ENCODE data around the gene ABHD16A.

The ABHD16A gene

DNA sequence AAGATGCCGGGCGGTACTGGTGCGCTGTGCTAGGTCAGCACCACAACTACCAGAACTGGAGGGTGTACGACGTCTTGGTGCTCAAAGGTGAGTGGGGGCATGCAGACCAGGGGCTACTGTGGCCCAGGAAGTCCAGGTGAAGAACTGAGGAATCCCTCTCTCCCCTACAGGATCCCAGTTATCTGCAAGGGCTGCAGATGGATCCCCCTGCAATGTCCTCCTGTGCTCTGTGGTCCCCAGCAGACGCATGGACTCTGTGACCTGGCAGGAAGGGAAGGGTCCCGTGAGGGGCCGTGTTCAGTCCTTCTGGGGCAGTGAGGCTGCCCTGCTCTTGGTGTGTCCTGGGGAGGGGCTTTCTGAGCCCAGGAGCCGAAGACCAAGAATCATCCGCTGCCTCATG lies 4.6 kb upstream of the ABHD16A start:
- no peak for TF ChIP-seq ZFP30 (CRISPR knock-in tag; IDR thresholded peaks at IDR 0.05)
- TF ChIP-seq ZFP3 (CRISPR knock-in tag; IDR thresholded peaks at IDR 0.05) = no peak
- TF ChIP-seq ESRRG (CRISPR knock-in tag; IDR thresholded peaks at IDR 0.05) = no peak
- no peak for ATAC-seq

GRCh38 chr6:31706599-31706998 lies 3.5 kb upstream of the ABHD16A start, which contains the start of gene LY6G6F:
Gene LY6G6F (plus strand): TSS chr6:31706866. CDS start chr6:31706907, 41 bp downstream.
- TF ChIP-seq PATZ1 (CRISPR knock-in tag; IDR thresholded peaks at IDR 0.05; ENCODE audit: borderline replicate concordance) = no peak
- no peak for TF ChIP-seq ZC3H10 (CRISPR knock-in tag; IDR thresholded peaks at IDR 0.05)
- no peak for TF ChIP-seq ISL1 (CRISPR knock-in tag; IDR thresholded peaks at IDR 0.05)
- ATAC-seq = no peak

GRCh38 chr6:31705931-31706330 lies 2.8 kb upstream of the ABHD16A start:
- TF ChIP-seq ZFP30 (CRISPR knock-in tag; IDR thresholded peaks at IDR 0.05) (no peak), ISL1 (CRISPR knock-in tag; IDR thresholded peaks at IDR 0.05) (no peak), ZC3H10 (CRISPR knock-in tag; IDR thresholded peaks at IDR 0.05) (no peak), GLIS3 (CRISPR knock-in tag; IDR thresholded peaks at IDR 0.05) (no peak), BACH2 (CRISPR knock-in tag; IDR thresholded peaks at IDR 0.05; ENCODE audit: borderline replicate concordance) (no peak), CREB5 (CRISPR knock-in tag; IDR thresholded peaks at IDR 0.05; ENCODE audit: low read depth) (no peak), ZNF8 (CRISPR knock-in tag; IDR thresholded peaks at IDR 0.05) (no peak), TOX (CRISPR knock-in tag; IDR thresholded peaks at IDR 0.05; ENCODE audit: borderline replicate concordance) (no peak), ZNF565 (CRISPR knock-in tag; conservative IDR thresholded peaks at IDR 0.05; ENCODE audit: low read depth) (no peak), ZFP3 (CRISPR knock-in tag; IDR thresholded peaks at IDR 0.05) (no peak), SNAI2 (CRISPR knock-in tag; IDR thresholded peaks at IDR 0.05) (no peak), RARB (CRISPR knock-in tag; IDR thresholded peaks at IDR 0.05) (no peak), OSR1 (CRISPR knock-in tag; IDR thresholded peaks at IDR 0.05) (no peak)
- TF ChIP-seq, protein P1, sequence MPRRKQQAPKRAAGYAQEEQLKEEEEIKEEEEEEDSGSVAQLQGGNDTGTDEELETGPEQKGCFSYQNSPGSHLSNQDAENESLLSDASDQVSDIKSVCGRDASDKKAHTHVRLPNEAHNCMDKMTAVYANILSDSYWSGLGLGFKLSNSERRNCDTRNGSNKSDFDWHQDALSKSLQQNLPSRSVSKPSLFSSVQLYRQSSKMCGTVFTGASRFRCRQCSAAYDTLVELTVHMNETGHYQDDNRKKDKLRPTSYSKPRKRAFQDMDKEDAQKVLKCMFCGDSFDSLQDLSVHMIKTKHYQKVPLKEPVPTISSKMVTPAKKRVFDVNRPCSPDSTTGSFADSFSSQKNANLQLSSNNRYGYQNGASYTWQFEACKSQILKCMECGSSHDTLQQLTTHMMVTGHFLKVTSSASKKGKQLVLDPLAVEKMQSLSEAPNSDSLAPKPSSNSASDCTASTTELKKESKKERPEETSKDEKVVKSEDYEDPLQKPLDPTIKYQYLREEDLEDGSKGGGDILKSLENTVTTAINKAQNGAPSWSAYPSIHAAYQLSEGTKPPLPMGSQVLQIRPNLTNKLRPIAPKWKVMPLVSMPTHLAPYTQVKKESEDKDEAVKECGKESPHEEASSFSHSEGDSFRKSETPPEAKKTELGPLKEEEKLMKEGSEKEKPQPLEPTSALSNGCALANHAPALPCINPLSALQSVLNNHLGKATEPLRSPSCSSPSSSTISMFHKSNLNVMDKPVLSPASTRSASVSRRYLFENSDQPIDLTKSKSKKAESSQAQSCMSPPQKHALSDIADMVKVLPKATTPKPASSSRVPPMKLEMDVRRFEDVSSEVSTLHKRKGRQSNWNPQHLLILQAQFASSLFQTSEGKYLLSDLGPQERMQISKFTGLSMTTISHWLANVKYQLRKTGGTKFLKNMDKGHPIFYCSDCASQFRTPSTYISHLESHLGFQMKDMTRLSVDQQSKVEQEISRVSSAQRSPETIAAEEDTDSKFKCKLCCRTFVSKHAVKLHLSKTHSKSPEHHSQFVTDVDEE (CRISPR knock-in tag; IDR thresholded peaks at IDR 0.05) = no peak
- TF ChIP-seq, protein P2, sequence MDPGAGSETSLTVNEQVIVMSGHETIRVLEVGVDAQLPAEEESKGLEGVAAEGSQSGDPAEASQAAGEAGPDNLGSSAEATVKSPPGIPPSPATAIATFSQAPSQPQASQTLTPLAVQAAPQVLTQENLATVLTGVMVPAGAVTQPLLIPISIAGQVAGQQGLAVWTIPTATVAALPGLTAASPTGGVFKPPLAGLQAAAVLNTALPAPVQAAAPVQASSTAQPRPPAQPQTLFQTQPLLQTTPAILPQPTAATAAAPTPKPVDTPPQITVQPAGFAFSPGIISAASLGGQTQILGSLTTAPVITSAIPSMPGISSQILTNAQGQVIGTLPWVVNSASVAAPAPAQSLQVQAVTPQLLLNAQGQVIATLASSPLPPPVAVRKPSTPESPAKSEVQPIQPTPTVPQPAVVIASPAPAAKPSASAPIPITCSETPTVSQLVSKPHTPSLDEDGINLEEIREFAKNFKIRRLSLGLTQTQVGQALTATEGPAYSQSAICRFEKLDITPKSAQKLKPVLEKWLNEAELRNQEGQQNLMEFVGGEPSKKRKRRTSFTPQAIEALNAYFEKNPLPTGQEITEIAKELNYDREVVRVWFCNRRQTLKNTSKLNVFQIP (CRISPR knock-in tag; IDR thresholded peaks at IDR 0.05; ENCODE audit: borderline replicate concordance, low read depth) = no peak
- ATAC-seq = no peak

- peak; percentile 45 for ATAC-seq
- no peak for TF ChIP-seq GLIS3 (CRISPR knock-in tag; IDR thresholded peaks at IDR 0.05)
- TF ChIP-seq, protein P2 (CRISPR knock-in tag; IDR thresholded peaks at IDR 0.05; ENCODE audit: borderline replicate concordance, low read depth) = no peak
- TF ChIP-seq CSRNP3 (CRISPR knock-in tag; IDR thresholded peaks at IDR 0.05) = no peak
- TF ChIP-seq OSR1 (CRISPR knock-in tag; IDR thresholded peaks at IDR 0.05) = no peak
- no peak for TF ChIP-seq ESRRG (CRISPR knock-in tag; IDR thresholded peaks at IDR 0.05)
- no peak for TF ChIP-seq ZC3H10 (CRISPR knock-in tag; IDR thresholded peaks at IDR 0.05)
- no peak for TF ChIP-seq CREB5 (CRISPR knock-in tag; IDR thresholded peaks at IDR 0.05; ENCODE audit: low read depth)
- TF ChIP-seq ARNTL (CRISPR knock-in tag; IDR thresholded peaks at IDR 0.05; ENCODE audit: borderline replicate concordance, low read depth) = no peak
- no peak for TF ChIP-seq ZNF8 (CRISPR knock-in tag; IDR thresholded peaks at IDR 0.05)
- TF ChIP-seq TOX (CRISPR knock-in tag; IDR thresholded peaks at IDR 0.05; ENCODE audit: borderline replicate concordance) = no peak
- no peak for TF ChIP-seq SNAI2 (CRISPR knock-in tag; IDR thresholded peaks at IDR 0.05)
- no peak for TF ChIP-seq ZNF70 (CRISPR knock-in tag; IDR thresholded peaks at IDR 0.05)
- no peak for TF ChIP-seq CSDC2 (CRISPR knock-in tag; IDR thresholded peaks at IDR 0.05)
- TF ChIP-seq ZFP30 (CRISPR knock-in tag; IDR thresholded peaks at IDR 0.05) = no peak
These were observed 712 bp downstream of the ABHD16A start for GRCh38 chr6:31702405-31702818.
